ENCODE results near the gene NFIB. TPM values are rescaled to one million over a fixed set of nuclear protein-coding genes. Genes with fewer than 3 reads are reported as not detected.

Gene NFIB
- total RNA-seq, 1 experiment from 2014 or later: 18.6 TPM

GRCh38 chr9:14066032-14066431 lies 247.9 kb downstream of the NFIB start:
- H3K27ac ChIP-seq (ENCODE audit: low read length): no peak overlapping the region
- peaks cover 14% of the 10 kb centered on the region for H3K4me1 ChIP-seq (ENCODE audit: insufficient read depth, low read length)
- intact Hi-C loops (cut with micrococcal nuclease): no loop called here
- no peaks in the 10 kb centered on the region for H3K27me3 ChIP-seq (ENCODE audit: low read length)
- ATAC-seq: no peak
- H2AFZ ChIP-seq (ENCODE audit: low read length): no peak overlapping the region
- no peaks in the 10 kb centered on the region for H3K36me3 ChIP-seq (ENCODE audit: low read depth, low read length)
- no peaks in the 10 kb centered on the region for H3K79me2 ChIP-seq (ENCODE audit: low read length)
- H3K9me2 ChIP-seq (replicated peaks; ENCODE audit: low read length): no peaks in the 10 kb centered on the region
- POLR2A ChIA-PET (ENCODE audit: unreplicated experiment): interaction anchor here (0.7 kb wide), 1 partner anchor 749 kb away, joined by 5 read pairs; no protein-coding TSS in a partner anchor
- H3K9ac ChIP-seq (ENCODE audit: low read length): no peak overlapping the region
- TF ChIP-seq CTCF (conservative IDR thresholded peaks at IDR 0.05; ENCODE audit: low read depth, low read length): no peak
- TF ChIP-seq EZH2phosphoT487 (IDR thresholded peaks at IDR 0.05; ENCODE audit: borderline replicate concordance, low read length): no peak
- H3K4me2 ChIP-seq (ENCODE audit: low read length): no peak overlapping the region
- no peaks in the 10 kb centered on the region for H4K20me1 ChIP-seq (ENCODE audit: low read length)
- H3K9me3 ChIP-seq (ENCODE audit: low read length): no peaks in the 10 kb centered on the region
- no peak overlapping the region for H3K4me3 ChIP-seq (ENCODE audit: low read length)
- no TSS peak for BruUV-seq (replicated peaks)
- no peaks in the 10 kb centered on the region for H3F3A ChIP-seq (ENCODE audit: low read length, unreplicated experiment)
- CTCF ChIA-PET: no interaction called here
- no peak for DNase-seq

GRCh38 chr9:14064940-14065339 lies 249.0 kb downstream of the NFIB start:
- Histone ChIP-seq H3K9me3 (ENCODE audit: low read length) (no peaks in the 10 kb centered on the region), H3K9me2 (replicated peaks; ENCODE audit: low read length) (no peaks in the 10 kb centered on the region), H3K4me3 (ENCODE audit: low read length) (no peak overlapping the region), H3F3A (ENCODE audit: low read length, unreplicated experiment) (no peaks in the 10 kb centered on the region), H3K4me2 (ENCODE audit: low read length) (no peak overlapping the region), H2AFZ (ENCODE audit: low read length) (no peak overlapping the region), H3K36me3 (ENCODE audit: low read depth, low read length) (no peaks in the 10 kb centered on the region), H3K27me3 (ENCODE audit: low read length) (no peaks in the 10 kb centered on the region), H3K79me2 (ENCODE audit: low read length) (no peaks in the 10 kb centered on the region), H3K27ac (ENCODE audit: low read length) (no peak overlapping the region), H3K4me1 (ENCODE audit: insufficient read depth, low read length) (peaks cover 14% of the 10 kb centered on the region), H4K20me1 (ENCODE audit: low read length) (no peaks in the 10 kb centered on the region), H3K9ac (ENCODE audit: low read length) (no peak overlapping the region)
- ChIA-PET CTCF (no interaction called here), POLR2A (ENCODE audit: unreplicated experiment) (no interaction called here)
- TF ChIP-seq EZH2 (IDR thresholded peaks at IDR 0.05; ENCODE audit: low read length, unreplicated experiment): no peak
- BruUV-seq (replicated peaks): no TSS peak
- ATAC-seq: no peak
- no peak for DNase-seq
- intact Hi-C loops (cut with micrococcal nuclease): no loop called here

- POLR2A ChIA-PET (ENCODE audit: unreplicated experiment): interaction anchor here (0.6 kb wide), 1 partner anchor 607 kb away, joined by 8 read pairs; no protein-coding TSS in a partner anchor
- Histone ChIP-seq H3K4me1 (ENCODE audit: insufficient read depth, low read length) (peaks cover 14% of the 10 kb centered on the region), H3K9me2 (replicated peaks; ENCODE audit: low read length) (no peaks in the 10 kb centered on the region), H3K4me3 (ENCODE audit: low read length) (no peak overlapping the region), H3K4me2 (ENCODE audit: low read length) (no peak overlapping the region), H3K9me3 (ENCODE audit: low read length) (no peaks in the 10 kb centered on the region), H3K79me2 (ENCODE audit: low read length) (no peaks in the 10 kb centered on the region), H4K20me1 (ENCODE audit: low read length) (no peaks in the 10 kb centered on the region), H3F3A (ENCODE audit: low read length, unreplicated experiment) (no peaks in the 10 kb centered on the region), H3K27me3 (ENCODE audit: low read length) (no peaks in the 10 kb centered on the region), H3K9ac (ENCODE audit: low read length) (no peak overlapping the region), H3K27ac (ENCODE audit: low read length) (no peak overlapping the region), H3K36me3 (ENCODE audit: low read depth, low read length) (no peaks in the 10 kb centered on the region), H2AFZ (ENCODE audit: low read length) (no peak overlapping the region)
- CTCF ChIA-PET: no interaction called here
- intact Hi-C loops (cut with micrococcal nuclease): no loop called here
- BruUV-seq (replicated peaks): no TSS peak
- TF ChIP-seq CTCF (conservative IDR thresholded peaks at IDR 0.05; ENCODE audit: low read depth, low read length) (no peak), EZH2 (IDR thresholded peaks at IDR 0.05; ENCODE audit: low read length, unreplicated experiment) (no peak), EZH2phosphoT487 (IDR thresholded peaks at IDR 0.05; ENCODE audit: borderline replicate concordance, low read length) (no peak)
- no peak for DNase-seq
- ATAC-seq: no peak
Measured at GRCh38 chr9:14063756-14064155, 250.2 kb downstream of the NFIB start.

Data from PC-3 (cell line).